Measurements from ENCODE around the gene SIMC1.
A peak's percentile ranks its signal among the peaks of the same experiment; 100 is the strongest.
"Not testable (repeated sequence)": the region's sequence is repeated elsewhere in the genome, so short reads cannot be mapped to it uniquely, and the experiment has no call there.

SIMC1 gene

DNA sequence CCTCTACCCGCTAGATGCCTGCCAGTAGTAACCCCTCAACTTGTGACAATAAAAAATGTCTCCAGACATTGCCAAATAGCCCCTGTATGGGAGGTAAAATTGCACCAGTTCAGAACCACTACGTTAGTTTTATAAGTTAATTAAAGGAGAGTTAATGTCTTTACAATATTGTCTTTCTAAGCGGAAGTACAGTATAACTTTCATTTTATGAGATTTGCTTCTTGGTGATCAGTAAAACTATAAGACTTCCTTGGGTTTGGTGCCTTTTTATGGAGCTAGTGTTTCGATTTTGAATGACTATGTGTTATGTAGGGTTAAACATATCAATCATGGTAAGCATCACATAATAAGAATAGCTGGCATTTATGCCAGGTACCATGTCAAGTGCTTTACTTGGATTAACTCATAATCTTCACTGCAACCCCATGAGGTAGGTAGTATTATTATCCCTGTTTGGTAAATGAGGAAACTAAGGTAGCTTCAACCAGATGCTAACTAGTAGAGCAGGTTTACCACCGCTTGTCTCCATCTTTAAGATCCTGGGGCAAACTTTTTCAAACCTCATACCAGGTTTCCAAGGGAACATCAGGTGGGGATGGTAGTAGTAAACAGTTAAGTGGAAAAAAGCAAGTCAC, 19.8 kb downstream of the SIMC1 start:
- H3K4me3 ChIP-seq (ENCODE audit: severe bottlenecking); H3K27me3 ChIP-seq (ENCODE audit: insufficient read depth, poor library complexity, severe bottlenecking); H3K27ac ChIP-seq (ENCODE audit: poor library complexity, severe bottlenecking); H3K4me1 ChIP-seq (ENCODE audit: insufficient read depth, poor library complexity, severe bottlenecking); DNase-seq (ENCODE audit: low spot score); H3K36me3 ChIP-seq (ENCODE audit: low read depth); ATAC-seq (ENCODE audit: low read depth); H3K9me3 ChIP-seq (ENCODE audit: severe bottlenecking): not testable (repeated sequence)

DNA sequence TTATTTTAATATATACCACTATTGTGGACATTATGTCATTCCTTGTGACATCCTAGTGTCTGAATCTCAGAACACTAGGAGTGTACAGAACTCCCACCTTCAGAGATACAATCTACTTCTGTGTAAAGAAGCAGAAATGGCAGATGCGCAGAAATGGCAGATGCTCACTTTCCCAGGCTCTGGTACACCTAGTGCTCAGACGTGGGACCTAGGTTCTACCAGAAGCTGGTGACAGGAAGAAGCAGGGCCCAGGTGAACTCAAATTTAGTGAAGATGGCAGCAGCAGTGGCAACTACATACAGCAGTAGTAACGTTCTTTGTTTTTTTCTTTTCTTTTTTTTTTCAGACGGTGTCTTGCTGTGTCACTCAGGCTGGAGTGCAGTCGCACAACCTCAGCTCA, 22.5 kb downstream of the SIMC1 start:
- ATAC-seq (ENCODE audit: low read depth); H3K27ac ChIP-seq (ENCODE audit: poor library complexity, severe bottlenecking); H3K36me3 ChIP-seq (ENCODE audit: low read depth); DNase-seq (ENCODE audit: low spot score); H3K27me3 ChIP-seq (ENCODE audit: insufficient read depth, poor library complexity, severe bottlenecking); H3K4me1 ChIP-seq (ENCODE audit: insufficient read depth, poor library complexity, severe bottlenecking); H3K9me3 ChIP-seq (ENCODE audit: severe bottlenecking); H3K4me3 ChIP-seq (ENCODE audit: severe bottlenecking): not testable (repeated sequence)

DNA sequence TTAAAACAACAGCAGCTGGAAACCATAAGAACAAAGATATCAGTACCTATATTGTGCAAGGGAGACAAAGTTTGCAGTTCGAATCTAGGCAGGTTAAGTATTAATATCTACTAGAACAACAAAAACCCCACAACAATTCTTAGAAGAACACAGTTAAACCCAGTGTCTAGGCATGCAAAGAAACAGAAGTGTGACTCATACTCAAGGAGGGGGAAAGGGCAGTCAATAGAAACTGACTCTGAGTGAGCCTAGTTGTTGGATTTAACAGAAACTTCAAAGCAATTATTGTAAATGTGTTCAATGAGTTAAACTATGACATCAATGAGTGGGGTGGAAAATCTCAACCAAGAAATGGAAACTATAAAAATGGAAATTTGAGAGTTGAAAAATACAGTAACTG, 28.2 kb downstream of the SIMC1 start:
- H3K4me1 ChIP-seq (ENCODE audit: insufficient read depth, poor library complexity, severe bottlenecking); ATAC-seq (ENCODE audit: low read depth); DNase-seq (ENCODE audit: low spot score); H3K36me3 ChIP-seq (ENCODE audit: low read depth); H3K27ac ChIP-seq (ENCODE audit: poor library complexity, severe bottlenecking); H3K4me3 ChIP-seq (ENCODE audit: severe bottlenecking); H3K9me3 ChIP-seq (ENCODE audit: severe bottlenecking); H3K27me3 ChIP-seq (ENCODE audit: insufficient read depth, poor library complexity, severe bottlenecking): not testable (repeated sequence)

DNA sequence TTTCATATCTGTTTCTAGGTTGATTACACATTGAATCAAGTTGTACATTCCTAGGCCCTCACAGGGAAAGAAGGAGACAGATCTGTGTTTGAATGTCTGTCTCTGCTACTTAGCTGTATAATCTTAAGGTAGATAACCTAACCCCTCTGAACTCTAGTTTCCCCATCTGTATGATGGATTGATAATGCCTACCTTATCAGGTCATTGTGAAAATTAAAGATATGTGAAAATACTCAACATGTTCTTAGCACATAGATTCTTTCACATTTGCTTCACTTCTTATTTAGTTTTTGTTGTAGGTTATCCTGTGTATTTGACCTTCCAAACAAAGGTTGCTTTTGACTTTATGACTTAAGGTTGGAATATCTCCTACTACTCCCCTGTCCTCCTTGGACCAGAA, 50.8 kb downstream of the SIMC1 start:
- DNase-seq (ENCODE audit: low spot score); H3K27me3 ChIP-seq (ENCODE audit: insufficient read depth, poor library complexity, severe bottlenecking); H3K27ac ChIP-seq (ENCODE audit: poor library complexity, severe bottlenecking); H3K9me3 ChIP-seq (ENCODE audit: severe bottlenecking); H3K36me3 ChIP-seq (ENCODE audit: low read depth); H3K4me3 ChIP-seq (ENCODE audit: severe bottlenecking); ATAC-seq (ENCODE audit: low read depth); H3K4me1 ChIP-seq (ENCODE audit: insufficient read depth, poor library complexity, severe bottlenecking): not testable (repeated sequence)

DNA sequence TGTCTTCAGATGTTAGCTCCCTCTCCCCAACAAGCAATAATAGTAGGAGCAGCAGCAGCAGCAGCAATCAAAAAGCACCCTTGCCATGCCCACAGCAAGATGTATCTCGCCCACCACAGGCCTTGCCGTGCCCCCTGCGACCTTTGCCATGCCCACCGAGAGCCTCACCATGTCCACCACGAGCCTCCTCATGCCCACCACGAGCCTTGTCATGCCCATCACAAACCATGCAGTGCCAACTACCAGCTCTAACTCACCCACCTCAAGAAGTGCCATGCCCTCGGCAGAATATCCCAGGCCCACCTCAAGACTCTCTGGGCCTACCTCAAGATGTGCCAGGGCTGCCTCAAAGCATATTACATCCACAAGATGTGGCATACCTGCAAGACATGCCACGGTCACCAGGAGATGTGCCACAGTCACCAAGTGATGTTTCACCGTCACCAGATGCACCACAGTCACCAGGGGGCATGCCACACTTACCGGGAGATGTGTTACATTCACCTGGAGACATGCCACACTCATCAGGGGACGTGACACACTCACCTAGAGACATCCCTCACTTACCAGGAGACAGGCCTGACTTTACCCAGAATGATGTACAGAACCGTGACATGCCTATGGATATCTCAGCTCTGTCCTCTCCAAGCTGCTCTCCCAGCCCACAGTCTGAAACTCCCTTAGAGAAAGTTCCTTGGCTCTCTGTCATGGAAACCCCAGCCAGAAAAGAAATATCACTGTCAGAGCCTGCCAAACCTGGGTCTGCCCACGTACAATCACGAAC, 52.0 kb downstream of the SIMC1 start:
- H3K4me3 ChIP-seq (ENCODE audit: severe bottlenecking); H3K27me3 ChIP-seq (ENCODE audit: insufficient read depth, poor library complexity, severe bottlenecking); H3K36me3 ChIP-seq (ENCODE audit: low read depth); H3K9me3 ChIP-seq (ENCODE audit: severe bottlenecking); DNase-seq (ENCODE audit: low spot score); H3K27ac ChIP-seq (ENCODE audit: poor library complexity, severe bottlenecking); H3K4me1 ChIP-seq (ENCODE audit: insufficient read depth, poor library complexity, severe bottlenecking): not testable (repeated sequence)
- 0 out of 3 replicates have a peak, but pooled peaks have one; percentile 19 for ATAC-seq (ENCODE audit: low read depth)

DNA sequence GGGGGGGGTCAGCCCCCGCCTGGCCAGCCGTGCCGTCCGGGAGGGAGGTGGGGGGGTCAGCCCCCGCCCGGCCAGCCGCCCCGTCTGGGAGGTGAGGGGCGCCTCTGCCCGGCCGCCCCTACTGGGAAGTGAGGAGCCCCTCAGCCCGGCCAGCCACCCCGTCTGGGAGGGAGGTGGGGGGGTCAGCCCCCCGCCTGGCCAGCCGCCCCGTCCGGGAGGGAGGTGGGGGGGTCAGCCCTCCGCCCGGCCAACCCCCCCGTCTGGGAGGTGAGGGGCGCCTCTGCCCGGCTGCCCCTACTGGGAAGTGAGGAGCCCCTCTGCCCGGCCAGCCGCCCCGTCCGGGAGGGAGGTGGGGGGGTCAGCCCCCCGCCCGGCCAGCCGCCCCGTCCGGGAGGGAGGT, 67.1 kb downstream of the SIMC1 start:
- H3K4me3 ChIP-seq (ENCODE audit: severe bottlenecking); H3K4me1 ChIP-seq (ENCODE audit: insufficient read depth, poor library complexity, severe bottlenecking); ATAC-seq (ENCODE audit: low read depth); H3K27me3 ChIP-seq (ENCODE audit: insufficient read depth, poor library complexity, severe bottlenecking); H3K27ac ChIP-seq (ENCODE audit: poor library complexity, severe bottlenecking); H3K9me3 ChIP-seq (ENCODE audit: severe bottlenecking); DNase-seq (ENCODE audit: low spot score); H3K36me3 ChIP-seq (ENCODE audit: low read depth): not testable (repeated sequence)

DNA sequence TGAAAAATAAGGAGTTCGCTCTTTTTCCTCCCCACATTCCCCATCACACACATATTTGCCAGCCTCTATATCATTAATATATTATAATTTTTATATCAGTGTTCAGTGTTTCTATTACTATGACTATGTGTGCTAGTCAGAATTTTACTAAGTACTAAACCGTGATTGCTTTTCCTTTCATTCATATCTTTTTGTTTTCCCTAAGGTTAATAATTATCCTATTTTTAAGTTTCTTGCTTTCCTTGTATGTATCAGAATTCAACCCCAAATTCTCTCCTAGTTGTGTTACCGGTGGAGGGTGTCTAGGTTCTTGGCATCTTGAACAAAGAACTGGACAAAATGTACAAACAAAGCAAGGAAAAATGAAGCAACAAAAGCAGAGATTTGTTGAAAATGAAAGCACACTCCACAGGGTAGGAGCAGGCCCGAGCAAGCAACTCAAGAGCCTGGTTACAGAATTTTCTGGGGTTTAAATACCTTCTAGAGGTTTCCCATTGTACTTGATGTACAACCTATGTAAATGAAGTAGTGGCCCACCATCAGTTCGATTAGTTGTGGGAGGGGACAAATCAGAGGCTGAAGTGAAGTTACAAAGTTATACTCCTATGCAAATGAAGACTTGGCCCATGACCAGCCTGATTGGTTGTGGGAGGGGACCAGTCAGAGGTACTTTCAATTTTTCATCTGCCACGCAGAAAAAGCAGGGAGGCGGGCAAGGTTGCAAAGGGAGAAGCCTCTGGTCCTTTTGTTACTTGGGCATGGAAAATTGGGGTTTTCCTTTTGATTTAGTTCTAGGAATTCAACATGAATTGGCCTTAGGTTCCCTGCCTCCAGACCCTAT, 79.5 kb downstream of the SIMC1 start:
- H3K4me1 ChIP-seq (ENCODE audit: insufficient read depth, poor library complexity, severe bottlenecking): no peaks in the 10 kb centered on the region

More for the DNA sequence above, 79.5 kb downstream of the SIMC1 start:
- TF ChIP-seq, protein P1, sequence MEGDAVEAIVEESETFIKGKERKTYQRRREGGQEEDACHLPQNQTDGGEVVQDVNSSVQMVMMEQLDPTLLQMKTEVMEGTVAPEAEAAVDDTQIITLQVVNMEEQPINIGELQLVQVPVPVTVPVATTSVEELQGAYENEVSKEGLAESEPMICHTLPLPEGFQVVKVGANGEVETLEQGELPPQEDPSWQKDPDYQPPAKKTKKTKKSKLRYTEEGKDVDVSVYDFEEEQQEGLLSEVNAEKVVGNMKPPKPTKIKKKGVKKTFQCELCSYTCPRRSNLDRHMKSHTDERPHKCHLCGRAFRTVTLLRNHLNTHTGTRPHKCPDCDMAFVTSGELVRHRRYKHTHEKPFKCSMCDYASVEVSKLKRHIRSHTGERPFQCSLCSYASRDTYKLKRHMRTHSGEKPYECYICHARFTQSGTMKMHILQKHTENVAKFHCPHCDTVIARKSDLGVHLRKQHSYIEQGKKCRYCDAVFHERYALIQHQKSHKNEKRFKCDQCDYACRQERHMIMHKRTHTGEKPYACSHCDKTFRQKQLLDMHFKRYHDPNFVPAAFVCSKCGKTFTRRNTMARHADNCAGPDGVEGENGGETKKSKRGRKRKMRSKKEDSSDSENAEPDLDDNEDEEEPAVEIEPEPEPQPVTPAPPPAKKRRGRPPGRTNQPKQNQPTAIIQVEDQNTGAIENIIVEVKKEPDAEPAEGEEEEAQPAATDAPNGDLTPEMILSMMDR (IDR thresholded peaks at IDR 0.05; ENCODE audit: poor library complexity, severe bottlenecking): no peak
- no peaks in the 10 kb centered on the region for H3K27me3 ChIP-seq (ENCODE audit: insufficient read depth, poor library complexity, severe bottlenecking)
- no peak overlapping the region for H3K4me3 ChIP-seq (ENCODE audit: severe bottlenecking)
- no peak for DNase-seq (ENCODE audit: low spot score)
- H3K27ac ChIP-seq (ENCODE audit: poor library complexity, severe bottlenecking): no peak overlapping the region
- peaks cover 21% of the 10 kb centered on the region for H3K36me3 ChIP-seq (ENCODE audit: low read depth)
- ATAC-seq (ENCODE audit: low read depth): no peak
- H3K9me3 ChIP-seq (ENCODE audit: severe bottlenecking): no peaks in the 10 kb centered on the region

Data from RWPE2 (cell line).